ENCODE measurements around the gene IRF2BP2. TPM values are rescaled to one million over a fixed set of nuclear protein-coding genes. Genes with fewer than 3 reads are reported as not detected.
A peak's percentile ranks its signal among the peaks of the same experiment; 100 is the strongest.

IRF2BP2 gene
- total and polyA plus RNA-seq, 2 of the 13 experiments (the other 11 are each of a cell fraction or from before 2014, with no cell fraction given) = 140 to 147 TPM

GRCh38 chr1:234599617-234600417 lies 10.2 kb downstream of the IRF2BP2 start (continued):
- TF ChIP-seq ZBTB40 (IDR thresholded peaks at IDR 0.05) (no peak), ZBTB40 (CRISPR knock-in tag; IDR thresholded peaks at IDR 0.05) (peak; percentile 94), STAG1 (CRISPR knock-in tag; IDR thresholded peaks at IDR 0.05) (peak; percentile 52), MZF1 (CRISPR knock-in tag; IDR thresholded peaks at IDR 0.05; ENCODE audit: borderline replicate concordance) (no peak), DMAP1 (CRISPR knock-in tag; IDR thresholded peaks at IDR 0.05) (peak; percentile 69; the same call in 1 of the 2 replicates), ZNF331 (CRISPR knock-in tag; IDR thresholded peaks at IDR 0.05) (peak; percentile 84; the same call in 1 of the 2 replicates), ZNF367 (CRISPR knock-in tag; IDR thresholded peaks at IDR 0.05; ENCODE audit: borderline replicate concordance) (peak; percentile 72; the same call in 1 of the 2 replicates), ETV6 (CRISPR knock-in tag; conservative IDR thresholded peaks at IDR 0.05) (0 out of 2 replicates have a peak, but pooled peaks have one; percentile 52), KDM6A (CRISPR knock-in tag; IDR thresholded peaks at IDR 0.05; ENCODE audit: low read depth) (no peak), GFI1 (CRISPR knock-in tag; IDR thresholded peaks at IDR 0.05; ENCODE audit: borderline replicate concordance) (peak; percentile 52; the same call in 1 of the 2 replicates), SNAPC2 (CRISPR knock-in tag; IDR thresholded peaks at IDR 0.05) (peak; percentile 85; the same call in 1 of the 2 replicates), BRD4 (CRISPR knock-in tag; IDR thresholded peaks at IDR 0.05) (peak; percentile 63), KDM1A (CRISPR knock-in tag; IDR thresholded peaks at IDR 0.05) (0 out of 2 replicates have a peak, but pooled peaks have one; percentile 10), FOSL2 (CRISPR knock-in tag; IDR thresholded peaks at IDR 0.05) (peak; percentile 69), HOXD1 (CRISPR knock-in tag; IDR thresholded peaks at IDR 0.05) (no peak; the same call in 1 of the 2 replicates), ZNF329 (CRISPR knock-in tag; IDR thresholded peaks at IDR 0.05; ENCODE audit: low read depth) (peak; percentile 78; the same call in 1 of the 2 replicates)
- TF ChIP-seq, protein P1, sequence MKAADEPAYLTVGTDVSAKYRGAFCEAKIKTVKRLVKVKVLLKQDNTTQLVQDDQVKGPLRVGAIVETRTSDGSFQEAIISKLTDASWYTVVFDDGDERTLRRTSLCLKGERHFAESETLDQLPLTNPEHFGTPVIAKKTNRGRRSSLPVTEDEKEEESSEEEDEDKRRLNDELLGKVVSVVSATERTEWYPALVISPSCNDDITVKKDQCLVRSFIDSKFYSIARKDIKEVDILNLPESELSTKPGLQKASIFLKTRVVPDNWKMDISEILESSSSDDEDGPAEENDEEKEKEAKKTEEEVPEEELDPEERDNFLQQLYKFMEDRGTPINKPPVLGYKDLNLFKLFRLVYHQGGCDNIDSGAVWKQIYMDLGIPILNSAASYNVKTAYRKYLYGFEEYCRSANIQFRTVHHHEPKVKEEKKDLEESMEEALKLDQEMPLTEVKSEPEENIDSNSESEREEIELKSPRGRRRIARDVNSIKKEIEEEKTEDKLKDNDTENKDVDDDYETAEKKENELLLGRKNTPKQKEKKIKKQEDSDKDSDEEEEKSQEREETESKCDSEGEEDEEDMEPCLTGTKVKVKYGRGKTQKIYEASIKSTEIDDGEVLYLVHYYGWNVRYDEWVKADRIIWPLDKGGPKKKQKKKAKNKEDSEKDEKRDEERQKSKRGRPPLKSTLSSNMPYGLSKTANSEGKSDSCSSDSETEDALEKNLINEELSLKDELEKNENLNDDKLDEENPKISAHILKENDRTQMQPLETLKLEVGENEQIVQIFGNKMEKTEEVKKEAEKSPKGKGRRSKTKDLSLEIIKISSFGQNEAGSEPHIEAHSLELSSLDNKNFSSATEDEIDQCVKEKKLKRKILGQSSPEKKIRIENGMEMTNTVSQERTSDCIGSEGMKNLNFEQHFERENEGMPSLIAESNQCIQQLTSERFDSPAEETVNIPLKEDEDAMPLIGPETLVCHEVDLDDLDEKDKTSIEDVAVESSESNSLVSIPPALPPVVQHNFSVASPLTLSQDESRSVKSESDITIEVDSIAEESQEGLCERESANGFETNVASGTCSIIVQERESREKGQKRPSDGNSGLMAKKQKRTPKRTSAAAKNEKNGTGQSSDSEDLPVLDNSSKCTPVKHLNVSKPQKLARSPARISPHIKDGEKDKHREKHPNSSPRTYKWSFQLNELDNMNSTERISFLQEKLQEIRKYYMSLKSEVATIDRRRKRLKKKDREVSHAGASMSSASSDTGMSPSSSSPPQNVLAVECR (CRISPR knock-in tag; IDR thresholded peaks at IDR 0.05; ENCODE audit: borderline replicate concordance) = peak; percentile 65; the same call in 1 of the 2 replicates

Measured in HepG2 (cell line).